ENCODE measurements around the gene TPRX2. TPM values are rescaled to one million over a fixed set of nuclear protein-coding genes. Genes with fewer than 3 reads are reported as not detected.

TPRX2 gene
- total and polyA plus RNA-seq, 4 donors = not detected

Other genes with a start within 250 kb of the TPRX2 start
- gene EHD2, start 145.8 kb upstream of the TPRX2 start, total RNA-seq = 100 to 1,000 TPM; 170 to 189 TPM
- 100 to 1,000 TPM in 1 of 2 donors, 10 to 100 TPM in 1; 38.4 to 121 TPM for gene EHD2, start 145.8 kb upstream of the TPRX2 start, polyA plus RNA-seq
- 100 to 1,000 TPM; 214 to 319 TPM for gene NOP53, start 113.7 kb upstream of the TPRX2 start, total RNA-seq
- 100 to 1,000 TPM; 446 to 680 TPM for gene NOP53, start 113.7 kb upstream of the TPRX2 start, polyA plus RNA-seq
- 100 to 1,000 TPM; 319 to 453 TPM for gene SELENOW, start 80.5 kb upstream of the TPRX2 start, total RNA-seq
- gene SELENOW, start 80.5 kb upstream of the TPRX2 start, polyA plus RNA-seq = 1,000 to 10,000 TPM; 1,063 to 1,551 TPM
- gene TPRX1, start 54.7 kb upstream of the TPRX2 start, total RNA-seq = not detected
- not detected for gene TPRX1, start 54.7 kb upstream of the TPRX2 start, polyA plus RNA-seq
- not detected for gene CRX, start 37.3 kb upstream of the TPRX2 start, total RNA-seq
- under 1 TPM in 1 of 2 donors, not detected in 1; 0.25 TPM for gene CRX, start 37.3 kb upstream of the TPRX2 start, polyA plus RNA-seq
- not detected for gene SULT2A1, start 27.1 kb downstream of the TPRX2 start, total RNA-seq
- 10 to 100 TPM in 1 of 2 donors, not detected in 1; 23.7 TPM for gene SULT2A1, start 27.1 kb downstream of the TPRX2 start, polyA plus RNA-seq
- gene BSPH1, start 132.9 kb downstream of the TPRX2 start, total RNA-seq = not detected
- gene BSPH1, start 132.9 kb downstream of the TPRX2 start, polyA plus RNA-seq = not detected
- gene ELSPBP1, start 135.4 kb downstream of the TPRX2 start, total RNA-seq = not detected
- under 1 TPM in 1 of 2 donors, not detected in 1; 0.74 TPM for gene ELSPBP1, start 135.4 kb downstream of the TPRX2 start, polyA plus RNA-seq
- not detected for gene CABP5, start 184.8 kb downstream of the TPRX2 start, total RNA-seq
- not detected for gene CABP5, start 184.8 kb downstream of the TPRX2 start, polyA plus RNA-seq